Right kidney (tissue), 9 donors: ENCODE data around the gene KNCN.

Source experiments
- DNase-seq: peaks from one replicate; pipeline ENCODE4 v3.0.0-alpha.2; 2016
- long read RNA-seq, 8 donors: transcript quantifications; one replicate each; lab custom pipeline, GENCODE V29; 2026

The KNCN gene
- long read RNA-seq, donor 1: 0 reads
- long read RNA-seq, donor 2: 0 reads
- long read RNA-seq, donor 3: 0 reads
- long read RNA-seq, donor 4: 0 reads
- long read RNA-seq, donor 5: 0 reads
- long read RNA-seq, donor 6: 0 reads
- long read RNA-seq, donor 7: 0 reads
- long read RNA-seq, donor 8: 0 reads

GRCh38 chr1:46551597-46552095, at the start of gene KNCN:
Gene KNCN, minus strand, starts transcription at chr1:46551647. Its CDS starts 432 bp downstream, at chr1:46551215.
- DNase-seq: no peak

DNA sequence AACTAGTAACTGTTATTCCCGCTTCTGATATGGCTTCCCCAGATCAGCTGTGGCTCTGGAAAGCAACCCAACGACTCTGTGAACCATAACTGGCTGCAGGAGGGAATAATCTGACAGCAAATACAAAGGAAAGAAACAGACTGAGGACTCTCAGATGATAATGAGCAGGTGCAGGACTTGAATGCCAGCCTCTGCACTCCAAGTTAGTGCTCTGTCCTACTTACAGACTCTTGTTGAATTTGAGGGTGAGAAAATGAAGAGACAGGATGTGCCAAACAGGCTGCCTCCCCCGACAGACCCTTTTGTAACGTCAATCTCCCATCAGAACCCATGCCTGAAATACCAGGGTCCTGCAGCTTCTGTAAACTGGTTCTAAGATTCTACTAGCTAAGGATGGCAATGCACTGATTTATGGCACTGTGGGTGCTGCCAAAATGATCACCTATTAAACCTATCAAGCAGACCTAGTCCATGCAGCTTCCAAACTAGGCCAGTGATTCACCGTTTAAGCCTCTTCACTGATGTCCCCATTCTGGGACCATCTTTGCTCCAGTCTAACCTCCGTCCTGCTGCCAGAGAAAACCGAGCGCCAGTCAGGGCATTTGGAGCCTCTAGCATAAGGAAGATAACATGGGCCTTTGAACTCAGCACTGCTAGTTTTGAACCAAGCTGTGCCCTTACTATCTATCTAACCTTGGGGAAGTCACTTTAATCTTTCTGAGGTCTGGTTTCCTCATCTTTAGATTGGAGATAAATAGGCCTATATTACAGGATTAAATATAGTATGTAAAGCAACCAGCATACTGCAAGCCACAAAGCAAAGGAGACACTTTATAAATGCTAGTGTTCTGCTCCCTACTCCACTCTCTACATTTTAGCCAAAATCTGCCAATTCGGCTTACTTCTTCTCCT, 47.9 kb upstream of the KNCN start:
- no peak for DNase-seq

GRCh38 chr1:46596846-46597245, 45.4 kb upstream of the KNCN start:
- DNase-seq: no peak

DNA sequence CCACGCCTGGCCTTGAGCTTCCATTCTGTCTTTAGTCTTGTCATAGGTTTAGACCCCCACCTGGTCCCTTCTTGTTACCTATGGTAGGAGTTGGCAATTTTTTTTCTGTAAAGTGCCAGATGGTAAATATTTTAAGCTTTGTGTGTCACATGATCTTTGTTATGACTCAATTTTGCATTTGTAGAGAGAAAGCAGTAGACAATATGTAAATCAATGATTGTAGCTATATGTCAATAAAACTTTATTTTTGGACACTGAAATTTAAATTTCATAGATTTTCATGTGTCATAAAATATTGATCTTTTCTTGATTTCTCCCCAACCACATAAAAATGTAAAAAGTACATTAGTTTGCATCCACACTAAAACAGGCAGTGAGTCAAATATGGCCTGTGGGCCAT, 44.6 kb upstream of the KNCN start:
- no peak for DNase-seq

GRCh38 chr1:46595127-46595526, 43.7 kb upstream of the KNCN start:
- no peak for DNase-seq

DNA sequence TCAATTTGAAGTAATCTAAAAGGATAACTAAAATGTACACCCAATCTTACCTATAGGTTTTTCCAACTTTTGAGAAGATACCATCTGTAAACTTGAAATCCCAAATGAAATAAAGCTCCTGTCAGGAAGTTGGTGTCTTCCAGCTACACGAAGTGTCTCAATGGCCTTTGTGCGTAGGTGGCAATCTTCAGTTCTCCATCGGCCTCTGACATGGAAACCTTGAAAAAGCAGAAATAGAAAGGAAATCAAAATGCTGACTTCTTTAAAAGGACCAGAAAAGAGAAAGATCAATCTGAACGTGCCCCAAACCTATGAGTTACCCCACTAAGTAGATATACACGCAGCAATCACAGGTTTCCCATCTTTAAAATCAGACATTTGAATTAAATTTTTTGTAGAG, 42.6 kb upstream of the KNCN start:
- no peak for DNase-seq

GRCh38 chr1:46592823-46593222, 41.4 kb upstream of the KNCN start:
- no peak for DNase-seq

GRCh38 chr1:46589529-46589928, 38.1 kb upstream of the KNCN start:
- no peak for DNase-seq

DNA sequence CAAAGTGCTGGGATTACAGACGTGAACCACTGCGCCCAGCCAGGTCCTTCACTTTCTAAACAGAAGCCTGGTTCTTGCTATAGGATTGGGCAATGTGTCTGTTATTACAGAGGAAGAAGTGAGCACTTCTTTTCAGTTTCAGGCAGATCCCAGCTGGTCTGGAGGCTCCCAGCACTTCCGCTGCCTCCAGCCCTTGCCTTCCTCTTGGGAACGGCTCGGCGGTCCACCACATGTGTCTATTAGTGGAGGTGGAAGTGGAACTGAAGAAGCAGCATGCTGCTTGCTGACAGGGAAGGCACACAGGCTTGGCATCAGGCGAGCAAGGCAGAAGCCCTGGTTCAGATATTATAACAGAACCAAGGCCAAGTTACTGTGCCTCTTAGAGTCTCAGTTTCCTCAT, 35.6 kb upstream of the KNCN start:
- DNase-seq: no peak

GRCh38 chr1:46585312-46585938, 34.0 kb upstream of the KNCN start:
- DNase-seq: no peak

DNA sequence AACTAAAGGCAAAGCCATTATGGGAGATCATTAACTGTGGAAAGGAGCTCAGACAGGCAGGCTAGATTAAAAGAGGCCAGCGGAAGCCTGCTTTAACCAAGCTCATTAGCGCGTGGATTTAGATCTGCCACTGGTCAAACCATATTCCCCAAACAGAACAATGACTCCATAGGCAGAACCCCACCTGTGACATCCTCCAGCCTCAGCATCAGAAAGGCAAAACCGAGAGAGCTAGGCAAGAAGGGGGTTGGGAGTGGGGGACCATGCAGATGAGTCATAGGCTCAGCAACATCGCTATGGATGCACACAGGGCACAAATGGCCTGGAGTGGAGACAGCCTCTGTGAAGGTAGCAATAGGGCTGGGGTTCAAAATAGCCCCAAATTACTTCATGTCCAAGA, 32.0 kb upstream of the KNCN start:
- DNase-seq: no peak

DNA sequence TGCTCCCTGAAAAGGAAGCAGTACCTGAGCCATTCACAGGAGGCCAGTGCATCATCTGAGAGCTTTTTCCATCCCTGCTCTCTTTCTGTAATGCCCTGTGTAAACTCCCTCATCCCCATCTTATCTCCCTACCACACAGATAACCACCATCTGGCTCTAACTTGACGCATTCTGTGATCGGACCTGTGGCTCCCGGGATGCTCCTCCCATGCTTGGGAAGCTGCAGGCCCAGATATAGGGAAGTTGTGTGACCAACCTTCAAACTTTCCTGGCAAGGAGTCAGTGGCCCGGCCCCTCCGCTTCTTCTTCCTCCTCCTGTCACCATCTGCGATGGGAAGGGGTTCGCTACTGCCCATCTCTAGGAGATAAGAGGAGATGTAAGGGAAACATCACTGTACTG, 31.5 kb upstream of the KNCN start:
- no peak for DNase-seq

DNA sequence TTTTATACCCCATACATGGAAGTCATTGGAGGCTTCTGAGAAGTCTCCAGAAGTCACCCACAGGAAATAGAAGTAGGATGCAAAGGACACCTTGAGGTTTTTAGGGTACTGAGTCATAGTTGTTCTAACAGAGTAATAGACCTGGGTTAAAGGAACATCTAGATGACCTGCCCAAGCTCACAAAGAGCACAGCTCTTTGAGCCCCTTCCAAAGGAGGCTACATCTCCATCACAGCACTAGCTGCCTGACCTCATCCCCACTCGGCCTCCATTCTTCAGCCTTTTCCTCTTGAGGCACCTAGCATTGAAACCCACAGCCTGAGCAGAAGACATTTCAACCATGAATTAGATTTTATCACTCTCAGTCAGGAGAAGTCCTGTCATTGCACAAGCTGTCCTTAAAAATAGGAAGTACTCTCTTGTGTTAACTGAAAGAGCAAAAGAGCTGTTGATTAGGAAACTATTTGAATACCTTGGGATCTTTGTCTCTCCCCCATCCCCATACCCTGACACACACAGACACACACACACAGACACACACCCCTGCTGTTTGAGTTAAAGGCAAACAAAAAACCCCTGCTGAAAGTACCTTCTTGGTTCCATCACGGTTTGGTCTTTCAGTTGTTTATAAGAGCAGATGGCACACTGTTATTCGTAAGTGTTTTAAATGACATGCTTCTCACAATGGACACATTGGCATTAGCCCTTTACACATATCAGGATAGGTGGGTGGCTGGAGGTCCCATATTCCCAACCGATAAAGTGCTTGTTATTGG, 30.4 kb upstream of the KNCN start:
- DNase-seq: no peak

DNA sequence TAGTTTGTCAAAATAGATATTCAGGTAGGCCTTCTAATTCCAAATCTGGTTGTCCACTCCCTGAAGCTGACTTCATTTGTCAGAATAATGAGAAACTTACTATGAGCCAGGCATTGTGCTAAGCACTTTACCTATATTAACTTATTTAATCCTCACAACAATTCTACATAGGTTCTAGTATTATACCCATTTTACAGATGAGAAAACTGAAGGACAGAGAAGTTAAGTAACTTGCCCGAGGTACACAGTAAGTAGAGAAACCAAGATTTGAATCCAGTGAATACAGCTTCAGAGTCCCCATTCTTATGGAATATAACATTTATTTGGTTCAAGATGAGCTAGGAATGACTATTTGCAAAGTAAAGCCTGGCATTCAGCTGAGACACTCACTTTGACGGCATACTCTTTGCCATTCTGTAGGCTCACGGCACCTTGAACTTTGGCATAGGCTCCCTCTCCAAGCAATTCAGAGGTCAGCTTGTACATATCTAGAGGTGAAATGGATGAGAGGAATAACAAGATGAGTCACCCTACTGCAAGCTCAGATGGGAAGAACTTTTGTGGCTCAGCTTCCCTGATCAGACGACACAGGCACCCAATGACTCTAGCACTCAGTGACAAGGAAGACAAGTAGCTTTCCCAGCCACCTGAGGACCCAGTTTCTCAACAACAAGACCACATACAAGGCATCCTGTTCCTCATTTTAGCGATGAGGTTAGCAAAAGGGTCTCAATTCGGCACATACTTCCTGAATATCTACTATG, 28.9 kb upstream of the KNCN start:
- DNase-seq: no peak

- no peak for DNase-seq
Measured at GRCh38 chr1:46577671-46578070, 26.2 kb upstream of the KNCN start.

- no peak for DNase-seq
Measured at GRCh38 chr1:46576596-46576995, 25.1 kb upstream of the KNCN start.

DNA sequence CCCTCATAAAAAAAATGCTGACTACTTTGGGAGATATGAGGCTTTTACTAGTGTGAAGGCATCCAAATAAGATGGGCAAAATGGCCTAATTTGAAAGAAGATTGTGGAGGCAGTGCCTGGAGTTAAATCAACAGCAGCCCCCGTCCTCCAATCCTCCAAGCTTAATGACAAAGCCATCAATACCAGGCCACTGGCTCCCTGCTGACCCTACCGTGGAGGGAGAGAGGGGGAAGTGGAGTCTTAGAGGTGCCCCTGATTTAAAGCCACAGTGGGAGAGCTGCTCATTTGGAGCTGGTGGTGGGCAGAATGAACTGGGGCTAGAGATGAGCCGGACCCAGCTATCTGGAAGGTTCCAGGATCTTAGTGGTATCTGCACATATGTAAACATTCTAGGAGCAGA, 24.3 kb upstream of the KNCN start:
- no peak for DNase-seq

DNA sequence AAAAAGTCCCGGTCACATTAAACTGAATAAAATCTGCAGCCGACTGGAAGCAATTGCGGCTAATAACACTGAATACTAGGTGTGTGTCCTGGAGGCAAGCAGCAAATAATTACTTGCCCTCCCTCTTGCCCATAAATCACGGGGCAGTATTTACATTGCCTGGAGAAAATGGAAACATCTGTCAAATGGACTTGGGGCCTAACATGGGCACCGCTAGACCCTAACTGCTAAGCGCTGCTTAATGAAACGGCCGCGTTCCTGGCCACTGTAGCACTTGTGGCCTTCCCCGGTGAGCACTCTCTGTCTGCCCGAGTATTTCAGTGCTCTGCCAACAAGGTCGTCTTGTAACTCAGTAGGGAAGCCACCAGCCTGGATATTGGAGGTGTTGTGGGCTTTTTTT, 23.9 kb upstream of the KNCN start:
- DNase-seq: no peak

GRCh38 chr1:46571691-46572225, 20.3 kb upstream of the KNCN start:
- no peak for DNase-seq

- DNase-seq: no peak
Measured at GRCh38 chr1:46569884-46570725, 18.7 kb upstream of the KNCN start.

DNA sequence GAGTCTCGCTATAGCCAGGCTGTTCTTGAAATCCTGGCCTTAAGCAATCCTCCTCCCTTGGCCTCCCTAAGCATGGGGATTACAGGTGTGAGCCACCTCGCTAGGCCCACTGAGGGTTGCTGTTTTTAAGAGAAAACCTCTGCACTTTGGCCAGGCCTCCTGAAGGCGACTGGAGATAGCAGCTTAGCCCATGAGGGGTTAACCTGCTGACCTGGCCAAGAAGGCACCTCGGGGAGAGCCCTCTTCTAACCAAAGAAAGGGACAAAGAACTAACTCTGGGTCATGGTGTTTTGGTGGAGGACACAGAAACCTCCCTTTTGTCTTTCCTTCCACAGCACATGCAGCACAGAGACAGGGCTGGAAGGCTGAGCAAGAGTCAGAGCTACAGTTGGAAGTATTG, 17.7 kb upstream of the KNCN start:
- no peak for DNase-seq
